Stimulated activated CD8-positive, alpha-beta memory T cell treated with anti-CD3 and anti-CD28 coated beads, Interleukin-2, amount 100 ng/mL, for 1 hour (primary cell): ENCODE data around the gene TXNRD3.

Source experiments
- DNase-seq, 2 donors: peaks; one replicate each; pipeline ENCODE4 v3.0.0-alpha.2; 2020; ENCODE audit warnings: low read depth in 2 of 2

The TXNRD3 gene

GRCh38 chr3:126654571-126655383 lies at the start of gene TXNRD3:
TXNRD3 (minus strand) TSS chr3:126655124.
- peak; percentile 54 to 61 for DNase-seq

GRCh38 chr3:126703512-126704493 lies 48.9 kb upstream of the TXNRD3 start, which contains the start of gene CHCHD6:
CHCHD6 (plus strand) TSS chr3:126704240; CDS start chr3:126704313, 73 bp downstream.
- peak; percentile 92 to 93 for DNase-seq

GRCh38 chr3:126699011-126699410 lies 44.1 kb upstream of the TXNRD3 start:
- DNase-seq, result no peak

- no peak for DNase-seq
Measured at GRCh38 chr3:126696701-126697267, 41.9 kb upstream of the TXNRD3 start.

- DNase-seq, result no peak
Measured at GRCh38 chr3:126693921-126694320, 39.0 kb upstream of the TXNRD3 start.

- no peak for DNase-seq
Measured at GRCh38 chr3:126692858-126693257, 37.9 kb upstream of the TXNRD3 start.

GRCh38 chr3:126691765-126692164 lies 36.8 kb upstream of the TXNRD3 start:
- no peak for DNase-seq

- no peak for DNase-seq
Measured at GRCh38 chr3:126685493-126685892, 30.6 kb upstream of the TXNRD3 start.

GRCh38 chr3:126685021-126685420 lies 30.1 kb upstream of the TXNRD3 start:
- DNase-seq, result no peak

- no peak for DNase-seq
Measured at GRCh38 chr3:126684218-126684751, 29.4 kb upstream of the TXNRD3 start.

GRCh38 chr3:126683069-126683468 lies 28.1 kb upstream of the TXNRD3 start:
- DNase-seq, result no peak

- DNase-seq, result no peak
Measured at GRCh38 chr3:126682009-126682408, 27.1 kb upstream of the TXNRD3 start.

GRCh38 chr3:126680667-126681055 lies 25.7 kb upstream of the TXNRD3 start:
- no peak for DNase-seq

GRCh38 chr3:126679831-126680666 lies 25.1 kb upstream of the TXNRD3 start:
- DNase-seq, result no peak

GRCh38 chr3:126679318-126679751 lies 24.4 kb upstream of the TXNRD3 start:
- DNase-seq, result peak; percentile 59 to 63

- no peak for DNase-seq
Measured at GRCh38 chr3:126678693-126679317, 23.9 kb upstream of the TXNRD3 start.

GRCh38 chr3:126677862-126678503 lies 23.1 kb upstream of the TXNRD3 start:
- DNase-seq, result no peak

- DNase-seq, result no peak
Measured at GRCh38 chr3:126676919-126677705, 22.2 kb upstream of the TXNRD3 start.

- no peak for DNase-seq
Measured at GRCh38 chr3:126672741-126673140, 17.8 kb upstream of the TXNRD3 start.
